ENCODE data around the gene GRIK3.

The GRIK3 gene

DNA sequence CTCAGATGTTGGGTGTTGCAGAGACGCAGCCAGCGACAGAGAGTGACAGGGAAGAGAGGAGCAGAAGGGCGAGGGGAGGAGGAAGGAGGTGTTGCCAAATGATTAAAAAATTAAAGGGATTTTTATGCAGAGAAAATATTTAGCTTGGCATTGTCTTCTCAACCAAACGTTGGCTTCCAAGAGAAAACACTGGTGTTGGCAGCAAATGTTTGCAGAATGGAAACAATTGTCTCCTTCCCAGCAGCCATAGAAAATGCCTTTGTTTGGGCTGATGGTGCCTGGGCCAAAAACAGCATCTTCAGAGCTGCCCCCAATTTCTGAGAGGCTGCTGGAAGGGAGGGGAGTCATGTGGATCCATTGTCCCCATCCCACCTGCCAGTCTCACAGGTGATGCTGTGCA is 29.7 kb upstream of the GRIK3 start:
- TF ChIP-seq GABPA (IDR thresholded peaks at IDR 0.05; ENCODE audit: low read depth) (no peak), SPI1 (IDR thresholded peaks at IDR 0.05; ENCODE audit: borderline replicate concordance, low read depth) (no peak), POLR2AphosphoS5 (IDR thresholded peaks at IDR 0.05; ENCODE audit: low read depth) (no peak)
- TF ChIP-seq, protein P1, sequence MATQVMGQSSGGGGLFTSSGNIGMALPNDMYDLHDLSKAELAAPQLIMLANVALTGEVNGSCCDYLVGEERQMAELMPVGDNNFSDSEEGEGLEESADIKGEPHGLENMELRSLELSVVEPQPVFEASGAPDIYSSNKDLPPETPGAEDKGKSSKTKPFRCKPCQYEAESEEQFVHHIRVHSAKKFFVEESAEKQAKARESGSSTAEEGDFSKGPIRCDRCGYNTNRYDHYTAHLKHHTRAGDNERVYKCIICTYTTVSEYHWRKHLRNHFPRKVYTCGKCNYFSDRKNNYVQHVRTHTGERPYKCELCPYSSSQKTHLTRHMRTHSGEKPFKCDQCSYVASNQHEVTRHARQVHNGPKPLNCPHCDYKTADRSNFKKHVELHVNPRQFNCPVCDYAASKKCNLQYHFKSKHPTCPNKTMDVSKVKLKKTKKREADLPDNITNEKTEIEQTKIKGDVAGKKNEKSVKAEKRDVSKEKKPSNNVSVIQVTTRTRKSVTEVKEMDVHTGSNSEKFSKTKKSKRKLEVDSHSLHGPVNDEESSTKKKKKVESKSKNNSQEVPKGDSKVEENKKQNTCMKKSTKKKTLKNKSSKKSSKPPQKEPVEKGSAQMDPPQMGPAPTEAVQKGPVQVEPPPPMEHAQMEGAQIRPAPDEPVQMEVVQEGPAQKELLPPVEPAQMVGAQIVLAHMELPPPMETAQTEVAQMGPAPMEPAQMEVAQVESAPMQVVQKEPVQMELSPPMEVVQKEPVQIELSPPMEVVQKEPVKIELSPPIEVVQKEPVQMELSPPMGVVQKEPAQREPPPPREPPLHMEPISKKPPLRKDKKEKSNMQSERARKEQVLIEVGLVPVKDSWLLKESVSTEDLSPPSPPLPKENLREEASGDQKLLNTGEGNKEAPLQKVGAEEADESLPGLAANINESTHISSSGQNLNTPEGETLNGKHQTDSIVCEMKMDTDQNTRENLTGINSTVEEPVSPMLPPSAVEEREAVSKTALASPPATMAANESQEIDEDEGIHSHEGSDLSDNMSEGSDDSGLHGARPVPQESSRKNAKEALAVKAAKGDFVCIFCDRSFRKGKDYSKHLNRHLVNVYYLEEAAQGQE (IDR thresholded peaks at IDR 0.05; ENCODE audit: insufficient replicate concordance, low read depth) = no peak
- TF ChIP-seq, protein P2, sequence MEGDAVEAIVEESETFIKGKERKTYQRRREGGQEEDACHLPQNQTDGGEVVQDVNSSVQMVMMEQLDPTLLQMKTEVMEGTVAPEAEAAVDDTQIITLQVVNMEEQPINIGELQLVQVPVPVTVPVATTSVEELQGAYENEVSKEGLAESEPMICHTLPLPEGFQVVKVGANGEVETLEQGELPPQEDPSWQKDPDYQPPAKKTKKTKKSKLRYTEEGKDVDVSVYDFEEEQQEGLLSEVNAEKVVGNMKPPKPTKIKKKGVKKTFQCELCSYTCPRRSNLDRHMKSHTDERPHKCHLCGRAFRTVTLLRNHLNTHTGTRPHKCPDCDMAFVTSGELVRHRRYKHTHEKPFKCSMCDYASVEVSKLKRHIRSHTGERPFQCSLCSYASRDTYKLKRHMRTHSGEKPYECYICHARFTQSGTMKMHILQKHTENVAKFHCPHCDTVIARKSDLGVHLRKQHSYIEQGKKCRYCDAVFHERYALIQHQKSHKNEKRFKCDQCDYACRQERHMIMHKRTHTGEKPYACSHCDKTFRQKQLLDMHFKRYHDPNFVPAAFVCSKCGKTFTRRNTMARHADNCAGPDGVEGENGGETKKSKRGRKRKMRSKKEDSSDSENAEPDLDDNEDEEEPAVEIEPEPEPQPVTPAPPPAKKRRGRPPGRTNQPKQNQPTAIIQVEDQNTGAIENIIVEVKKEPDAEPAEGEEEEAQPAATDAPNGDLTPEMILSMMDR (IDR thresholded peaks at IDR 0.05; ENCODE audit: insufficient read depth, low read length) = no peak
- Histone ChIP-seq H3K27ac (replicated peaks) (no peak overlapping the region), H3K4me3 (replicated peaks; ENCODE audit: insufficient read depth, low read length) (no peak overlapping the region), H3K27me3 (ENCODE audit: insufficient read depth, poor library complexity, severe bottlenecking) (no peaks in the 10 kb centered on the region)
- no peak for DNase-seq (ENCODE audit: low read depth in 1 of 2, low spot score in 1 of 2)

GRCh38 chr1:37059346-37059745 is 25.0 kb upstream of the GRIK3 start:
- H3K27ac ChIP-seq (replicated peaks) = no peak overlapping the region
- no peak overlapping the region for H3K4me3 ChIP-seq (replicated peaks; ENCODE audit: insufficient read depth, low read length)
- TF ChIP-seq POLR2AphosphoS5 (IDR thresholded peaks at IDR 0.05; ENCODE audit: low read depth) (no peak), GABPA (IDR thresholded peaks at IDR 0.05; ENCODE audit: low read depth) (no peak), SPI1 (IDR thresholded peaks at IDR 0.05; ENCODE audit: borderline replicate concordance, low read depth) (no peak)
- TF ChIP-seq, protein P2 (IDR thresholded peaks at IDR 0.05; ENCODE audit: insufficient read depth, low read length) = no peak
- TF ChIP-seq, protein P1 (IDR thresholded peaks at IDR 0.05; ENCODE audit: insufficient replicate concordance, low read depth) = no peak
- H3K27me3 ChIP-seq (ENCODE audit: insufficient read depth, poor library complexity, severe bottlenecking) = no peaks in the 10 kb centered on the region
- DNase-seq (ENCODE audit: low read depth in 1 of 2, low spot score in 1 of 2) = no peak

DNA sequence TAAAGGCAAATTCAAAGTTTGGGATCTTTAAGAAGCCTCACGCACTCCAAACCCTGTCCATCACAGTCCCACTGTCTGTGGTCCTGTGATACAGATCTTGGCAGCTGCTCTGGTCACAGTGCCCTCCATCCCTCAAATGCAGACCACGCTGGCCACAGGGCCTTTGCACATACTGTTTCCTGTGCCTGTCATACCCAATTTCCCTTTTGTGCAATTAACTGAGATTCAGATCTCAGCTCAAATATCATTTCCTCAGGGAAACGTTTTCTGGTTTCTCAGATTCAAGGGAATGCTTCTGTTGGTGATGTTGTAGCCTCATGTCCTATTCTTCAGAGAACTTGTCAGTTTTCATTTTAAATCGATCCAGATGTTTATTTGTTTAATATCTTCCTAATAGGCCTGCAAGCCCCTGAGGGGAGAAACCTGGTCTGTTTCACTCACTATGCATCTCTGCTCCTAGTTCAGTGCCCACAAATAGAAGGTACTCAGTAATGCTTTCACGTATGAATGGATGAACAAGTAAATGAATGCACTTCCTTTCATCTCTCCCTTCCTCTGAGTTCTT is 24.2 kb upstream of the GRIK3 start:
- TF ChIP-seq, protein P1 (IDR thresholded peaks at IDR 0.05; ENCODE audit: insufficient replicate concordance, low read depth) = no peak
- TF ChIP-seq SPI1 (IDR thresholded peaks at IDR 0.05; ENCODE audit: borderline replicate concordance, low read depth) (no peak), POLR2AphosphoS5 (IDR thresholded peaks at IDR 0.05; ENCODE audit: low read depth) (no peak), GABPA (IDR thresholded peaks at IDR 0.05; ENCODE audit: low read depth) (no peak)
- TF ChIP-seq, protein P2 (IDR thresholded peaks at IDR 0.05; ENCODE audit: insufficient read depth, low read length) = no peak
- DNase-seq (ENCODE audit: low read depth in 1 of 2, low spot score in 1 of 2) = no peak
- no peak overlapping the region for H3K27ac ChIP-seq (replicated peaks)
- no peaks in the 10 kb centered on the region for H3K27me3 ChIP-seq (ENCODE audit: insufficient read depth, poor library complexity, severe bottlenecking)
- no peak overlapping the region for H3K4me3 ChIP-seq (replicated peaks; ENCODE audit: insufficient read depth, low read length)
